HepG2 (cell line): ENCODE results near the gene CAMKK1. TPM values are rescaled to one million over a fixed set of nuclear protein-coding genes. Genes with fewer than 3 reads are reported as not detected.

ENCODE experiments used
- ERF ChIP-seq: IDR thresholded peaks from 2 replicates; pipeline ENCODE4 v1.6.1; 2018; ENCODE audit warnings: missing biosample characterization, missing genetic modification reagents
- FIP1L1 ChIP-seq: fragments of 200-400 bp; formaldehyde crosslinking; IDR thresholded peaks from 2 replicates; pipeline ENCODE4 v1.6.1; 2018; ENCODE audit warnings: low read depth, mild to moderate bottlenecking, low read length, moderate library complexity, borderline replicate concordance; ENCODE audit not compliant: insufficient read depth
- GATAD1 ChIP-seq: IDR thresholded peaks from 2 replicates; pipeline ENCODE4 v1.6.1; 2016; ENCODE audit warnings: missing genetic modification reagents, missing compliant biosample characterization
- GLI4 ChIP-seq: sonication (generic); formaldehyde crosslinking; IDR thresholded peaks from 2 replicates; pipeline ENCODE4 v1.5.1; 2020; ENCODE audit warnings: missing genetic modification reagents, mild to moderate bottlenecking, moderate library complexity, borderline replicate concordance
- HNF1A ChIP-seq, 2 experiments: sonication (generic) in 1 of 2; formaldehyde crosslinking in 1 of 2; IDR thresholded peaks; 2 replicates each; pipeline versions ENCODE4 v1.4.0 to v1.6.1; 2016 to 2020; ENCODE audit warnings: borderline replicate concordance in 1 of 2, low read depth in 1 of 2, mild to moderate bottlenecking in 1 of 2, missing genetic modification reagents in 1 of 2
- HOXA9 ChIP-seq: sonication (generic); formaldehyde crosslinking; IDR thresholded peaks from 2 replicates; pipeline ENCODE4 v1.8.1; 2022; ENCODE audit warnings: missing genetic modification reagents, mild to moderate bottlenecking, moderate library complexity, borderline replicate concordance
- NFYB ChIP-seq: sonication (generic); formaldehyde crosslinking; IDR thresholded peaks from 2 replicates; pipeline ENCODE4 v1.4.0; 2020; ENCODE audit warnings: missing genetic modification reagents
- RORA ChIP-seq: sonication (generic); formaldehyde crosslinking; IDR thresholded peaks from 2 replicates; pipeline ENCODE4 v1.5.0; 2020; ENCODE audit warnings: mild to moderate bottlenecking, missing genetic modification reagents, moderate library complexity
- SP1 ChIP-seq, 2 experiments: fragments of 450-650 bp in 1 of 2; sonication (generic) in 1 of 2; formaldehyde crosslinking in 1 of 2; IDR thresholded peaks; 2 replicates each; pipeline versions ENCODE4 v1.4.0 to v1.6.1; 2016 to 2020; ENCODE audit warnings: missing genetic modification reagents in 1 of 2
- TBP ChIP-seq: sonication (generic); formaldehyde crosslinking; IDR thresholded peaks from 2 replicates; pipeline ENCODE4 v1.5.0; 2020; ENCODE audit warnings: missing genetic modification reagents
- ZMAT3 ChIP-seq: sonication (generic); formaldehyde crosslinking; conservative IDR thresholded peaks from 2 replicates; pipeline ENCODE4 v1.7.0; 2021; ENCODE audit warnings: missing genetic modification reagents
- ZNF749 ChIP-seq: sonication (generic); formaldehyde crosslinking; IDR thresholded peaks from 2 replicates; pipeline ENCODE4 v1.8.0; 2022; ENCODE audit warnings: mild to moderate bottlenecking, missing genetic modification reagents, moderate library complexity, borderline replicate concordance
- polyA plus RNA-seq, 8 experiments: library from polyadenylated mRNA; depleted of rRNA in 3 of 8; stranded (reverse) in 7 of 8; unstranded in 1 of 8; fragments of >200 nt; fragmentation: Illumina TruSeq in 4 of 8; extraction: Trizol in 4 of 8; gene quantifications; 2 replicates each; pipeline versions ENCODE4 v1.2.1 to v1.2.3, GENCODE V29; 2011 to 2016; ENCODE audit warnings: low read depth in 4 of 8, missing spikeins in 1 of 8, mixed read lengths in 1 of 8; ENCODE audit not compliant: insufficient read depth in 1 of 8
- total RNA-seq, 5 experiments: library from RNA; depleted of rRNA; stranded (reverse); fragments of >200 nt; fragmentation: Illumina TruSeq; extraction: Trizol; gene quantifications; 2 replicates each; pipeline ENCODE4 v1.2.3, GENCODE V29; 2016; ENCODE audit warnings: low read depth in 1 of 5
- TF ChIP-seq, protein P1 (sequence below): sonication (generic); formaldehyde crosslinking; IDR thresholded peaks from 2 replicates; pipeline ENCODE4 v1.5.1; 2020; ENCODE audit warnings: mild to moderate bottlenecking, missing genetic modification reagents, moderate library complexity
- TF ChIP-seq, protein P2 (sequence below): sonication (generic); formaldehyde crosslinking; IDR thresholded peaks from 2 replicates; pipeline ENCODE4 v1.4.0; 2020; ENCODE audit warnings: missing genetic modification reagents, mild to moderate bottlenecking, borderline replicate concordance
- TF ChIP-seq, protein P3 (sequence below): sonication (generic); formaldehyde crosslinking; IDR thresholded peaks from 2 replicates; pipeline ENCODE4 v1.5.1; 2020; ENCODE audit warnings: mild to moderate bottlenecking, moderate library complexity, missing genetic modification reagents

CAMKK1 gene
- total and polyA plus RNA-seq, 2 of the 13 experiments (the other 11 are each of a cell fraction or from before 2014, with no cell fraction given): 1.5 to 1.6 TPM

DNA sequence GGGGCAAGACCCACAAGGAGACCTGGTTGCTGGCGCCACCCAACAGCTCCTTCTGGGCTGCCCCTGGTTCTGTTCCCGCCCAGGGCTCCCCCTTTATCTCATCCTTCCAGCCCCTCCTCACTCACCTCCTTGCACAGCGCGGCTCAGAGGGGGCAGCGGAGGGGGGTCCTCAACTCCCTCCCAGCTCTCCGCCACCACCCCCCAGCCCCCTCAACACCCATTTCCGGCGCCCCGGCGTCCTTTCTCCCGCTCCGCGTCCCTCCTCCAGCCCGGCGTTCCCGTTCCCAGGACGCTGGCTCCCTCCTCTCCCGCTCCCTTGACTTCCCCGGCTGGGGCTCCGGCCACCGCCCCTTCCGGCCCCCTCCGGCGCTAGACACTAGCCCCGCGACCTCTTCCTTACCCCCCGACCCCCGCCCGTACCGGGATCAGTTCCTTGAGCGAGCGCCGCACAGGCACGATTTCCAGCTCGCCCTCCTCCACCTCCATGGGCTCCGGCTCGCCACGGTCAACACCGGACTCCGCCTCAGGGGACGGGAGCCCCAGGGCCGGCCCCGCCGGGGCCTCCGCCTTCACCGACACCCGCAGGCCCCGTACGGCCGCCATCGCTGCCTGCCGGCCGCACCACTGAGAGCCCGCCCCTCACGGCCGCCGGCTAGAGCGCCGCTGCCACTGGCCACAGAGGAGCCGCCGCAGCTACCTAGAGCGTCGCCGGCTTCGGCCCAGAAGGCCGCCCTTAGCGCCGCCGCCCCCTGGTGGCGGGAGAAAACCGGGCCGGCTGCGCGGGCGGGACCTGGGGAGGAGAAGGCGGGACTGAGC is 47.0 kb downstream of the CAMKK1 start, which contains the start of gene NCBP3 (continued):
- TF ChIP-seq HNF1A (IDR thresholded peaks at IDR 0.05; ENCODE audit: low read depth): no peak
- TF ChIP-seq HNF1A (CRISPR knock-in tag; IDR thresholded peaks at IDR 0.05; ENCODE audit: borderline replicate concordance): peak; percentile 78; the same call in 1 of the 2 replicates
- no peak; the same call in 1 of the 2 replicates for TF ChIP-seq HOXA9 (CRISPR knock-in tag)
- TF ChIP-seq, protein P1, sequence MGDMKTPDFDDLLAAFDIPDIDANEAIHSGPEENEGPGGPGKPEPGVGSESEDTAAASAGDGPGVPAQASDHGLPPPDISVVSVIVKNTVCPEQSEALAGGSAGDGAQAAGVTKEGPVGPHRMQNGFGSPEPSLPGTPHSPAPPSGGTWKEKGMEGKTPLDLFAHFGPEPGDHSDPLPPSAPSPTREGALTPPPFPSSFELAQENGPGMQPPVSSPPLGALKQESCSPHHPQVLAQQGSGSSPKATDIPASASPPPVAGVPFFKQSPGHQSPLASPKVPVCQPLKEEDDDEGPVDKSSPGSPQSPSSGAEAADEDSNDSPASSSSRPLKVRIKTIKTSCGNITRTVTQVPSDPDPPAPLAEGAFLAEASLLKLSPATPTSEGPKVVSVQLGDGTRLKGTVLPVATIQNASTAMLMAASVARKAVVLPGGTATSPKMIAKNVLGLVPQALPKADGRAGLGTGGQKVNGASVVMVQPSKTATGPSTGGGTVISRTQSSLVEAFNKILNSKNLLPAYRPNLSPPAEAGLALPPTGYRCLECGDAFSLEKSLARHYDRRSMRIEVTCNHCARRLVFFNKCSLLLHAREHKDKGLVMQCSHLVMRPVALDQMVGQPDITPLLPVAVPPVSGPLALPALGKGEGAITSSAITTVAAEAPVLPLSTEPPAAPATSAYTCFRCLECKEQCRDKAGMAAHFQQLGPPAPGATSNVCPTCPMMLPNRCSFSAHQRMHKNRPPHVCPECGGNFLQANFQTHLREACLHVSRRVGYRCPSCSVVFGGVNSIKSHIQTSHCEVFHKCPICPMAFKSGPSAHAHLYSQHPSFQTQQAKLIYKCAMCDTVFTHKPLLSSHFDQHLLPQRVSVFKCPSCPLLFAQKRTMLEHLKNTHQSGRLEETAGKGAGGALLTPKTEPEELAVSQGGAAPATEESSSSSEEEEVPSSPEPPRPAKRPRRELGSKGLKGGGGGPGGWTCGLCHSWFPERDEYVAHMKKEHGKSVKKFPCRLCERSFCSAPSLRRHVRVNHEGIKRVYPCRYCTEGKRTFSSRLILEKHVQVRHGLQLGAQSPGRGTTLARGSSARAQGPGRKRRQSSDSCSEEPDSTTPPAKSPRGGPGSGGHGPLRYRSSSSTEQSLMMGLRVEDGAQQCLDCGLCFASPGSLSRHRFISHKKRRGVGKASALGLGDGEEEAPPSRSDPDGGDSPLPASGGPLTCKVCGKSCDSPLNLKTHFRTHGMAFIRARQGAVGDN (CRISPR knock-in tag): peak; percentile 86
- no peak for TF ChIP-seq SP1 (IDR thresholded peaks at IDR 0.05)
- peak; percentile 93 for TF ChIP-seq SP1 (CRISPR knock-in tag; IDR thresholded peaks at IDR 0.05)
- TF ChIP-seq NFYB (CRISPR knock-in tag): 0 out of 2 replicates have a peak, but pooled peaks have one; percentile 18
- TF ChIP-seq, protein P2, sequence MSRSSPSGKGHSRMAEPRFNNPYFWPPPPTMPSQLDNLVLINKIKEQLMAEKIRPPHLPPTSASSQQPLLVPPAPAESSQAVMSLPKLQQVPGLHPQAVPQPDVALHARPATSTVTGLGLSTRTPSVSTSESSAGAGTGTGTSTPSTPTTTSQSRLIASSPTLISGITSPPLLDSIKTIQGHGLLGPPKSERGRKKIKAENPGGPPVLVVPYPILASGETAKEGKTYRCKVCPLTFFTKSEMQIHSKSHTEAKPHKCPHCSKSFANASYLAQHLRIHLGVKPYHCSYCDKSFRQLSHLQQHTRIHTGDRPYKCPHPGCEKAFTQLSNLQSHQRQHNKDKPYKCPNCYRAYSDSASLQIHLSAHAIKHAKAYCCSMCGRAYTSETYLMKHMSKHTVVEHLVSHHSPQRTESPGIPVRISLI (CRISPR knock-in tag): peak; percentile 3; the same call in 1 of the 2 replicates
- no peak; the same call in 1 of the 2 replicates for TF ChIP-seq ZMAT3 (CRISPR knock-in tag)
- TF ChIP-seq, protein P3, sequence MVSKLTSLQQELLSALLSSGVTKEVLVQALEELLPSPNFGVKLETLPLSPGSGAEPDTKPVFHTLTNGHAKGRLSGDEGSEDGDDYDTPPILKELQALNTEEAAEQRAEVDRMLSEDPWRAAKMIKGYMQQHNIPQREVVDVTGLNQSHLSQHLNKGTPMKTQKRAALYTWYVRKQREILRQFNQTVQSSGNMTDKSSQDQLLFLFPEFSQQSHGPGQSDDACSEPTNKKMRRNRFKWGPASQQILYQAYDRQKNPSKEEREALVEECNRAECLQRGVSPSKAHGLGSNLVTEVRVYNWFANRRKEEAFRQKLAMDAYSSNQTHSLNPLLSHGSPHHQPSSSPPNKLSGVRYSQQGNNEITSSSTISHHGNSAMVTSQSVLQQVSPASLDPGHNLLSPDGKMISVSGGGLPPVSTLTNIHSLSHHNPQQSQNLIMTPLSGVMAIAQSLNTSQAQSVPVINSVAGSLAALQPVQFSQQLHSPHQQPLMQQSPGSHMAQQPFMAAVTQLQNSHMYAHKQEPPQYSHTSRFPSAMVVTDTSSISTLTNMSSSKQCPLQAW (CRISPR knock-in tag): peak; percentile 77
- peak; percentile 95 for TF ChIP-seq ERF (CRISPR knock-in tag)
- TF ChIP-seq ZNF749 (CRISPR knock-in tag): peak; percentile 61; the same call in 1 of the 2 replicates
- TF ChIP-seq GLI4 (CRISPR knock-in tag): no peak
- TF ChIP-seq TBP (CRISPR knock-in tag): no peak
- no peak for TF ChIP-seq RORA (CRISPR knock-in tag)
- peak; percentile 88 for TF ChIP-seq GATAD1 (CRISPR knock-in tag)
- 0 out of 2 replicates have a peak, but pooled peaks have one; percentile 83 for TF ChIP-seq FIP1L1
